SK-N-MC (cell line): Measurements from ENCODE around the gene MCC.

Source experiments
- EZH2 ChIP-seq: fragments of 200-600 bp; sonication (generic); IDR thresholded peaks from one replicate; pipeline ENCODE4 v1.6.1; 2017; ENCODE audit warnings: antibody characterized with exemption
- POLR2AphosphoS5 ChIP-seq: IDR thresholded peaks from 2 replicates; pipeline ENCODE4 v1.6.1; 2012; ENCODE audit warnings: mild to moderate bottlenecking, low read depth, low read length, borderline replicate concordance

DNA sequence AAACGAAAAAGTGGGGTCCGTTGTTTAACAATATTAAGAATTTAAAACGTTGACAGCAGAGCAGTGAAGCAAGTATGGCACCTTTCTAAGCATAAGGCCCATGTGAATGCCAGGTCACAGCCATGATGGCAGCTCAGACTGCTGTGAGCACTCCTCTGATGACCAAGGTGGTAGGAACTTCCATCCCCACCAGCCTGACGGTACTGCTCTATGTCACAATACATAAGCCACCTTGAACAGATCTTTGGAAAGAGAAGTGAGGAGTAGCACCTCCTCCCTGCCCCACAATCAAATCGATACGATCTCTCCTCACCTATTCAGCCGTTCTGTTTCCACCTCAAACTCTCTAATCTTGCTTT, 405.7 kb downstream of the MCC start:
- TF ChIP-seq EZH2 (no peak), POLR2AphosphoS5 (no peak)
